ENCODE results near the gene S100A6.

DNA sequence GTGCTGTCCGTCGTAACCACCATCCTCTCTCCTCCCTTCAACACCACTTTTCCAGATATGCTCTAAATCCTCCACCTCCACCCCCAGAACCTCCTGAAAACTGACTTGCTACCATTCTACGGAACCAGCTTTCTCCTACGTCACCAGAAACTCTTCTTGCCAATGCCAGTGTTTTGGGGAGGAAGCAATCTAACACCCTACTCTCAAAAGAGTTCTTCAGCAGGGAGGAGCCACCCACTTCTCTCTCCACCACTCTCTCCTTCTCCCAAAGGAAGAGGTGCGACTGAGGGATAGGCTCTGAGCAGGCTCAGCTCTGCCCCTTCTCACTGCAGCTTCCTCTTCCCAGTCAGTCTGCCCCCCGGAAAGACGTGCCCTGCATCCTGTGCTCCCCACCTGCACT lies 35.9 kb upstream of the S100A6 start:
- TF ChIP-seq, protein P1, sequence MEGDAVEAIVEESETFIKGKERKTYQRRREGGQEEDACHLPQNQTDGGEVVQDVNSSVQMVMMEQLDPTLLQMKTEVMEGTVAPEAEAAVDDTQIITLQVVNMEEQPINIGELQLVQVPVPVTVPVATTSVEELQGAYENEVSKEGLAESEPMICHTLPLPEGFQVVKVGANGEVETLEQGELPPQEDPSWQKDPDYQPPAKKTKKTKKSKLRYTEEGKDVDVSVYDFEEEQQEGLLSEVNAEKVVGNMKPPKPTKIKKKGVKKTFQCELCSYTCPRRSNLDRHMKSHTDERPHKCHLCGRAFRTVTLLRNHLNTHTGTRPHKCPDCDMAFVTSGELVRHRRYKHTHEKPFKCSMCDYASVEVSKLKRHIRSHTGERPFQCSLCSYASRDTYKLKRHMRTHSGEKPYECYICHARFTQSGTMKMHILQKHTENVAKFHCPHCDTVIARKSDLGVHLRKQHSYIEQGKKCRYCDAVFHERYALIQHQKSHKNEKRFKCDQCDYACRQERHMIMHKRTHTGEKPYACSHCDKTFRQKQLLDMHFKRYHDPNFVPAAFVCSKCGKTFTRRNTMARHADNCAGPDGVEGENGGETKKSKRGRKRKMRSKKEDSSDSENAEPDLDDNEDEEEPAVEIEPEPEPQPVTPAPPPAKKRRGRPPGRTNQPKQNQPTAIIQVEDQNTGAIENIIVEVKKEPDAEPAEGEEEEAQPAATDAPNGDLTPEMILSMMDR (IDR thresholded peaks at IDR 0.05): no peak
- TF ChIP-seq POLR2A (IDR thresholded peaks at IDR 0.05): no peak
